Measurements from ENCODE around the gene JAKMIP2. TPM values are rescaled to one million over a fixed set of nuclear protein-coding genes. Genes with fewer than 3 reads are reported as not detected.

JAKMIP2 gene
- total RNA-seq, 2 donors from 2014 or later = 1.2 to 6.3 TPM

DNA sequence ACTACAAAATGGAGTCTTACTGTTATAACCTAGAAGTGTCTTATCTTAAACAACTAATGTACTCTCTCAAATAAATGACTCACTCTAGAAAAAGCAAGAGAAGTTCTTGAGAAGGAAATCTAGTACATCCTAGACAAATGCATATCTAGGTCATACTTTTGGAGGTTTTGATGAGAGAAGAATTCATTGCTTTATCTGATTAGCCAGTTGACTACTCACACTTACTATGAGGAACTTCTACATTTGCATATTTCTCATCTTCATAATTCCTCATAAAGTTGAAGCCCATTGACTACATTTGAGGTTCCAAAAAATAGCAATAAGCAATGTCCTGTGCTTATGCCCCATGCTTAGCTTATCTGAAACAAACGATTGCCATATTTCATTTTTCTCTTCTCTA lies 2.8 kb downstream of the JAKMIP2 start:
- Mint-ChIP-seq H3K27me3 (ENCODE audit: low read depth) (no peaks in the 10 kb centered on the region), H3K27ac (peak overlapping the region; percentile 72), H3K9me3 (peaks cover 2 to 5% of the 10 kb centered on the region in 2 donors), H3K4me3 (peak overlapping the region in 1 of 2 donors; percentile 94), H3K36me3 (ENCODE audit: insufficient read depth in 2 of 2) (peaks cover 2% of the 10 kb centered on the region in 2 donors), H3K4me1 (ENCODE audit: low read depth) (peaks cover 15% of the 10 kb centered on the region)
- no peak for DNase-seq
- ATAC-seq (replicated peaks in 1 of 2) = no peak

- Mint-ChIP-seq H3K36me3 (ENCODE audit: insufficient read depth in 2 of 2) (peaks cover 2% of the 10 kb centered on the region in 2 donors), H3K27me3 (ENCODE audit: low read depth) (no peaks in the 10 kb centered on the region), H3K9me3 (peaks cover 2 to 5% of the 10 kb centered on the region in 2 donors), H3K27ac (no peak overlapping the region), H3K4me1 (ENCODE audit: low read depth) (peaks cover 10% of the 10 kb centered on the region), H3K4me3 (no peak overlapping the region)
- ATAC-seq (replicated peaks in 1 of 2) (no peak), DNase-seq (no peak)
Measured at GRCh38 chr5:147776989-147777388, 5.5 kb downstream of the JAKMIP2 start.

DNA sequence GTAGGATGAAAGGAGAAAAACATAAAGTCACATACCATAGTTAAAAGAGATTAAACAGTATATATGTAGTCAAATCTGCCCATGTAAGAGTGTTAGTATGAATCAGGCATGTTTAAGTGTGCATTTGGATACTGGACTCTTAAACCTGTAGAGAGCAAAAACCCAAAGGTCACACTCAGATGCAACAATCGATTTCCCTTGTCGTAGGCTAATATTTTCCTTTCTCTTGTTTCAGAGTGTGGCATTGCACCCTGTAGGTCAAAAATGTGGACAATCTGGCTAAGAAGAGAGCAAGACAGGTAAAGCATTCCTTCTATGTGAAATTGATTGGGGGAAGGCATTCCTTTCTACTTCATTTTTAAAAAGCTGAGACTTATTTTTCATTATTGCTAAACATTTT lies 8.9 kb downstream of the JAKMIP2 start:
- Mint-ChIP-seq H3K9me3 (peaks cover 2 to 5% of the 10 kb centered on the region in 2 donors), H3K4me1 (ENCODE audit: low read depth) (no peaks in the 10 kb centered on the region), H3K27me3 (ENCODE audit: low read depth) (no peaks in the 10 kb centered on the region), H3K27ac (no peak overlapping the region), H3K4me3 (no peak overlapping the region), H3K36me3 (ENCODE audit: insufficient read depth in 2 of 2) (peaks cover 2% of the 10 kb centered on the region in 2 donors)
- DNase-seq (no peak), ATAC-seq (replicated peaks in 1 of 2) (no peak)

GRCh38 chr5:147773139-147773538 lies 9.4 kb downstream of the JAKMIP2 start:
- Mint-ChIP-seq H3K4me1 (ENCODE audit: low read depth) (no peaks in the 10 kb centered on the region), H3K27ac (no peak overlapping the region), H3K36me3 (ENCODE audit: insufficient read depth in 2 of 2) (peaks cover 2% of the 10 kb centered on the region in 2 donors), H3K27me3 (ENCODE audit: low read depth) (no peaks in the 10 kb centered on the region), H3K4me3 (no peak overlapping the region), H3K9me3 (peaks cover 2 to 5% of the 10 kb centered on the region in 2 donors)
- ATAC-seq (replicated peaks in 1 of 2) (no peak), DNase-seq (no peak)

- no peaks in the 10 kb centered on the region for H3K36me3 Mint-ChIP-seq (ENCODE audit: insufficient read depth in 2 of 2)
Measured at GRCh38 chr5:147767048-147767447, 15.5 kb downstream of the JAKMIP2 start.

GRCh38 chr5:147763791-147764525 lies 18.6 kb downstream of the JAKMIP2 start:
- Mint-ChIP-seq H3K4me1 (ENCODE audit: low read depth) (no peaks in the 10 kb centered on the region), H3K4me3 (no peak overlapping the region), H3K36me3 (ENCODE audit: insufficient read depth in 2 of 2) (no peaks in the 10 kb centered on the region), H3K27ac (peak overlapping the region; percentile 48), H3K27me3 (ENCODE audit: low read depth) (no peaks in the 10 kb centered on the region), H3K9me3 (peaks cover 0 to under 1% of the 10 kb centered on the region in 2 donors)
- DNase-seq (no peak), ATAC-seq (replicated peaks in 1 of 2) (no peak)

More at GRCh38 chr5:147767048-147767447, 15.5 kb downstream of the JAKMIP2 start:
- H3K27ac Mint-ChIP-seq = no peak overlapping the region
- ATAC-seq (replicated peaks in 1 of 2) (no peak), DNase-seq (no peak)
- no peaks in the 10 kb centered on the region for H3K27me3 Mint-ChIP-seq (ENCODE audit: low read depth)
- no peaks in the 10 kb centered on the region for H3K4me1 Mint-ChIP-seq (ENCODE audit: low read depth)
- no peaks in the 10 kb centered on the region for H3K9me3 Mint-ChIP-seq
- no peak overlapping the region for H3K4me3 Mint-ChIP-seq

DNA sequence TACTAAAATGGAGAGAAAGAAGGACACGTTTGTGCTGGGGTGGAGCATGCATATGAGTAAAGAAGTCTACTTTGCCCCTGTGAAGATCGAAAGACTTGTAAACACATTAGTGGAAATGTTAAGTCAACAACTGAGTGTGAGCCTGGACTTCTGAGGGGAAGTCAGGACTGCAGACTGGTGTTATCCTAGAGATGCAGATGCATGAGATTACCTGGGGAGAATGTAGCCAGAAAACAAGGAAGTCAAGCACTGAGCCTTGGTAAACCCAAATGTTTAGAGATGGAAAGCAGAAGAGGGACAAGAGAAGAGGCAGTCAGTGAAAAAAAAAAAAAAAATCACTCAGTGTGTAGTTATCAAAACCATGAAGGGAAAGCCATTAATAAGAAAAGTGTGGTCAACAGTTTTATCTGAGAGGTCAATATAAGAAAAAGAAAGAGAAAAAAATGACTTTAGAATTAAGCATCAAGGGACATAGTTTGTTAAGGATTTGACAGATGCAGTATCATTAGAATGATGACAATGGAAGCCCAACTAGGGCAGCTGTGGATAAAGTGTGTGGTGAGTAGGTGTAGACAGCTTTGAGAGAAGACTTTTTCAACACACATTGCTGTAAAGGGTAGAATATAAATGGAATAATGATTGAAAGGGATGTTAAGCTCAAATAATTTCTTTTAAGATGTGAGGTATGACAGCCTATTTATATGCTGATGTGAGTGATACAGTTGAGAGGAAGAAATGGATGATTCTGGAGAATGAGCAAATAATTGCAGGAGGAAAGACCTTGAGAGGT lies 22.2 kb downstream of the JAKMIP2 start:
- Mint-ChIP-seq H3K4me1 (ENCODE audit: low read depth) (no peaks in the 10 kb centered on the region), H3K9me3 (peaks cover 0 to 2% of the 10 kb centered on the region in 2 donors), H3K27me3 (ENCODE audit: low read depth) (no peaks in the 10 kb centered on the region), H3K4me3 (no peak overlapping the region), H3K27ac (no peak overlapping the region), H3K36me3 (ENCODE audit: insufficient read depth in 2 of 2) (no peaks in the 10 kb centered on the region)
- ATAC-seq (replicated peaks in 1 of 2) (no peak), DNase-seq (no peak)

GRCh38 chr5:147759441-147759840 lies 23.1 kb downstream of the JAKMIP2 start:
- no peak for ATAC-seq (replicated peaks in 1 of 2)
- Mint-ChIP-seq H3K9me3 (peaks cover 0 to 2% of the 10 kb centered on the region in 2 donors), H3K27me3 (ENCODE audit: low read depth) (no peaks in the 10 kb centered on the region), H3K27ac (no peak overlapping the region), H3K36me3 (ENCODE audit: insufficient read depth in 2 of 2) (no peaks in the 10 kb centered on the region), H3K4me1 (ENCODE audit: low read depth) (no peaks in the 10 kb centered on the region), H3K4me3 (no peak overlapping the region)
- no peak for DNase-seq

DNA sequence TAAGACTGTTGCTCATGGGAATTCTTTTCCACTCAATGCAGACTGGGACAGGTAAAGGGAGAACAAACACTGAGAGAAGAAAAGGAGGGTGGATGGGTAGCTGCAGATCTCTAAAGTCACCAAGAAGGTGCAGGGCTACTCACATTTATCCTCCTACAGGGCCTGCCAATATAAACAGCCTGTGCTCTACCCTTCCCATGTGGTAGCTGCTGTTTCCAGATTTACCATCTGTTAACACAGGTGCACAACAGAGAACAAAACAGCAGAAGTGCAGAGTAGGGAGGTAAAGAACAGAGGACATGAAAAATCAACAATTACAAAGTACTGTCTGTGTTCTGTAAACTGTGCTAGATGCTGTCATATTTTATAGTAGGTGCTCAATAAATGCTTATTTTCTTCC lies 26.0 kb downstream of the JAKMIP2 start:
- Mint-ChIP-seq H3K27ac (no peak overlapping the region), H3K9me3 (peaks cover 4 to 5% of the 10 kb centered on the region in 2 donors), H3K4me3 (no peak overlapping the region), H3K36me3 (ENCODE audit: insufficient read depth in 2 of 2) (peaks cover 0 to 3% of the 10 kb centered on the region in 2 donors), H3K4me1 (ENCODE audit: low read depth) (no peaks in the 10 kb centered on the region), H3K27me3 (ENCODE audit: low read depth) (no peaks in the 10 kb centered on the region)
- ATAC-seq (replicated peaks in 1 of 2) = no peak
- DNase-seq = no peak

- H3K4me3 Mint-ChIP-seq = peak overlapping the region in 1 of 2 donors; percentile 49
- H3K36me3 Mint-ChIP-seq (ENCODE audit: insufficient read depth in 2 of 2) = peaks cover 0 to 3% of the 10 kb centered on the region in 2 donors
- no peaks in the 10 kb centered on the region for H3K4me1 Mint-ChIP-seq (ENCODE audit: low read depth)
- DNase-seq (no peak), ATAC-seq (replicated peaks in 1 of 2) (peak; percentile 59 to 90)
- peaks cover 4 to 5% of the 10 kb centered on the region in 2 donors for H3K9me3 Mint-ChIP-seq
- H3K27ac Mint-ChIP-seq = peak overlapping the region; percentile 57
- H3K27me3 Mint-ChIP-seq (ENCODE audit: low read depth) = no peaks in the 10 kb centered on the region
Measured at GRCh38 chr5:147754372-147755122, 28.0 kb downstream of the JAKMIP2 start.

GRCh38 chr5:147753765-147754164 lies 28.8 kb downstream of the JAKMIP2 start:
- peaks cover 0 to 3% of the 10 kb centered on the region in 2 donors for H3K36me3 Mint-ChIP-seq (ENCODE audit: insufficient read depth in 2 of 2)
- peak overlapping the region; percentile 57 for H3K27ac Mint-ChIP-seq
- H3K9me3 Mint-ChIP-seq = peaks cover 3 to 4% of the 10 kb centered on the region in 2 donors
- ATAC-seq (replicated peaks in 1 of 2) (no peak), DNase-seq (no peak)
- no peaks in the 10 kb centered on the region for H3K27me3 Mint-ChIP-seq (ENCODE audit: low read depth)
- H3K4me1 Mint-ChIP-seq (ENCODE audit: low read depth) = no peaks in the 10 kb centered on the region
- H3K4me3 Mint-ChIP-seq = peak overlapping the region in 1 of 2 donors; percentile 49

DNA sequence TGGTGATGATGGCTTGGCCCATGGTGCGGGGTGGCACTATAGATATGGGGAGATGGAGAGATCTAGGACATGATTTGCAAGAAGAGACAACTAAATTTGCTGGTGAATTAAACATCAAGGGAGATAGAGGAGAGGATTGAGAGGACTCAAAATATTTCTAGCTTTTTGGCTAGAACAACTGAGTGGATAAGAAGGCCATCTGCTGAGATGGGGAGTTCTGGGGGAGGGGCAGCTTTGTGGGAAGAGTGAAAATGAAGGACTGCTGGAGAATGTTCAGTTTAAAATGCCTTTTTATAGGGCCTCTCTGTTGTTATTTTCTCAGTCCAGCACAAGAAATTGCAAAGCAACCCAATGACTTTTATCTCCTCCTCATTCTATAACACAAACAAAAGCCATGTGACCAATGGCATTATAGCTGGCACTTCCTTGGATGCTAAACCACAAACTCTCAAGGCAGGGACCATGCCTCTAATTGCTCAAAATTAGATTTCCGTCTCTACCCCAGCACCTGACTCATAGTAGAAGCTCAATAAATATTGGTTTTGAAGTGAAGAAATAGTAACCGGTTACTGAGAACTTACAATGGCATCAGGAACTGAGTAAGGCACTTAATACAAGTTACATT lies 29.8 kb downstream of the JAKMIP2 start:
- DNase-seq = no peak
- Mint-ChIP-seq H3K36me3 (ENCODE audit: insufficient read depth in 2 of 2) (peaks cover 0 to 3% of the 10 kb centered on the region in 2 donors), H3K9me3 (peaks cover 3 to 4% of the 10 kb centered on the region in 2 donors), H3K4me3 (no peak overlapping the region), H3K4me1 (ENCODE audit: low read depth) (no peaks in the 10 kb centered on the region), H3K27me3 (ENCODE audit: low read depth) (no peaks in the 10 kb centered on the region), H3K27ac (no peak overlapping the region)
- ATAC-seq (replicated peaks in 1 of 2) = no peak
